Loucy (cell line): ENCODE data around the gene DMXL2.

ENCODE experiments used
- EZH2phosphoT487 ChIP-seq: fragments of 200-600 bp; IDR thresholded peaks from 2 replicates; pipeline ENCODE4 v1.6.1; 2018; ENCODE audit warnings: antibody characterized with exemption, mild to moderate bottlenecking, moderate library complexity, borderline replicate concordance
- TF ChIP-seq, protein P1 (sequence below): fragments of 200-600 bp; sonication (generic); conservative IDR thresholded peaks from 2 replicates; pipeline ENCODE4 v1.5.1; 2014; ENCODE audit warnings: mild to moderate bottlenecking, antibody characterized with exemption, low read length

DNA sequence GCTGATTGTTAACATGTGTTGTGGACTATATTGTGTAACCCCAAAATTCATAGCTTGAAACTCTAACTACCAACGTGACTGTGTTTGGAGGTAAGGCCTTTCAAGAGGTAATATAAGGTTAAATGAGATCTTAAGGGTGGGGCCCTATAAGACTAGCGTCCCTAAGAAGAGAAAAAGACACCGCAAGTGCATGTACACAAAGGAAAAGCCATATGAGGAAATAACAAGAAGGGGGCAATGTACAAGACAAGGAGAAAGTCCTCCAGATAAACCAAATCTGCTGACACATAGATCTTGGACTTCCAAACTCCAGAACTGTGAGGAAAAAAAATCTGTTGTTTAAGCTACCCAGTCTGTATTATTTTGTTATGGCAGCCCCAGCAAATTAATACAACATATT is 8.6 kb downstream of the DMXL2 start:
- TF ChIP-seq, protein P1, sequence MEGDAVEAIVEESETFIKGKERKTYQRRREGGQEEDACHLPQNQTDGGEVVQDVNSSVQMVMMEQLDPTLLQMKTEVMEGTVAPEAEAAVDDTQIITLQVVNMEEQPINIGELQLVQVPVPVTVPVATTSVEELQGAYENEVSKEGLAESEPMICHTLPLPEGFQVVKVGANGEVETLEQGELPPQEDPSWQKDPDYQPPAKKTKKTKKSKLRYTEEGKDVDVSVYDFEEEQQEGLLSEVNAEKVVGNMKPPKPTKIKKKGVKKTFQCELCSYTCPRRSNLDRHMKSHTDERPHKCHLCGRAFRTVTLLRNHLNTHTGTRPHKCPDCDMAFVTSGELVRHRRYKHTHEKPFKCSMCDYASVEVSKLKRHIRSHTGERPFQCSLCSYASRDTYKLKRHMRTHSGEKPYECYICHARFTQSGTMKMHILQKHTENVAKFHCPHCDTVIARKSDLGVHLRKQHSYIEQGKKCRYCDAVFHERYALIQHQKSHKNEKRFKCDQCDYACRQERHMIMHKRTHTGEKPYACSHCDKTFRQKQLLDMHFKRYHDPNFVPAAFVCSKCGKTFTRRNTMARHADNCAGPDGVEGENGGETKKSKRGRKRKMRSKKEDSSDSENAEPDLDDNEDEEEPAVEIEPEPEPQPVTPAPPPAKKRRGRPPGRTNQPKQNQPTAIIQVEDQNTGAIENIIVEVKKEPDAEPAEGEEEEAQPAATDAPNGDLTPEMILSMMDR = no peak
- TF ChIP-seq EZH2phosphoT487 = no peak
